Fibroblast of pulmonary artery (primary cell): ENCODE results near the gene RAB1A.

ENCODE experiments used
- DNase-seq: peaks from one replicate; pipeline ENCODE4 v3.0.0-alpha.2; 2010; ENCODE audit warnings: low read depth
- H3K4me3 ChIP-seq: replicated peaks from 2 replicates; pipeline ENCODE4 v1.5.1; 2011; ENCODE audit warnings: low read depth, mild to moderate bottlenecking, control low read depth, low read length, moderate library complexity
- TF ChIP-seq, protein P1 (sequence below): IDR thresholded peaks from 2 replicates; pipeline ENCODE4 v1.5.1; 2011; ENCODE audit warnings: mild to moderate bottlenecking, control low read depth, low read length, inconsistent platforms; ENCODE audit errors: missing control alignments

The RAB1A gene

DNA sequence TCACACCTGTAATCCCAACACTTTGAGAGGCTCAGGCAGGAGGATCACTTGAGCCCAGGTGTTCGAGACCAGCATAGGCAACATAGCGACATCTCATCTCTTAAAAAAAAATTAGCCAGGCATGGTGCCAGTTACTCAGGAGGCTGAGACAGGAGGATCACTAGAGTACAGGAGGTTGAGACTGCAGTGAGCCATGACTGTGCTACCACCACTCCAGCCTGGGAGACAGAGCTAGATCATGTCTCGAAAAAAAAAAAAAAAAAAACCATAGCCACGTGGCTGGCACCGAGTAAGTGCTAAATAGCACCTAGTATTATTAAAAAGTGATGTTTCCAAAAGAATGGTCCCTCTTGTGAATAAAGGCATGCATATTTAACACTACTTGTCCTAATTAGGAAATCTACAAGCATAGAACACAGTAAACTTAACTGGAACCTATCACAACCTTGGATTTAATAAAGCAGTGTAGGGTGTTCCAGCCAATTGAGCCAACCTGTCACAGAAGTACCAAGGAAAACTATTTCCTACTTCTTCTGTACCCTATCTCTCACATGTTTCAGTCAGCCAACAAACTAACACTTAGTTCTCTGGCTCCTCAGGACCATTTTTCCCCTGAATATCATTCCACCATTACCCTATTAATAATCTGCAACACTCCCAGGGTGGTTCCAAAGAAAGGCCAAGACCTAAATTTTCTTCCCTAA lies 8.8 kb downstream of the RAB1A start:
- TF ChIP-seq, protein P1, sequence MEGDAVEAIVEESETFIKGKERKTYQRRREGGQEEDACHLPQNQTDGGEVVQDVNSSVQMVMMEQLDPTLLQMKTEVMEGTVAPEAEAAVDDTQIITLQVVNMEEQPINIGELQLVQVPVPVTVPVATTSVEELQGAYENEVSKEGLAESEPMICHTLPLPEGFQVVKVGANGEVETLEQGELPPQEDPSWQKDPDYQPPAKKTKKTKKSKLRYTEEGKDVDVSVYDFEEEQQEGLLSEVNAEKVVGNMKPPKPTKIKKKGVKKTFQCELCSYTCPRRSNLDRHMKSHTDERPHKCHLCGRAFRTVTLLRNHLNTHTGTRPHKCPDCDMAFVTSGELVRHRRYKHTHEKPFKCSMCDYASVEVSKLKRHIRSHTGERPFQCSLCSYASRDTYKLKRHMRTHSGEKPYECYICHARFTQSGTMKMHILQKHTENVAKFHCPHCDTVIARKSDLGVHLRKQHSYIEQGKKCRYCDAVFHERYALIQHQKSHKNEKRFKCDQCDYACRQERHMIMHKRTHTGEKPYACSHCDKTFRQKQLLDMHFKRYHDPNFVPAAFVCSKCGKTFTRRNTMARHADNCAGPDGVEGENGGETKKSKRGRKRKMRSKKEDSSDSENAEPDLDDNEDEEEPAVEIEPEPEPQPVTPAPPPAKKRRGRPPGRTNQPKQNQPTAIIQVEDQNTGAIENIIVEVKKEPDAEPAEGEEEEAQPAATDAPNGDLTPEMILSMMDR, result no peak
- H3K4me3 ChIP-seq, result no peak overlapping the region
- no peak for DNase-seq

DNA sequence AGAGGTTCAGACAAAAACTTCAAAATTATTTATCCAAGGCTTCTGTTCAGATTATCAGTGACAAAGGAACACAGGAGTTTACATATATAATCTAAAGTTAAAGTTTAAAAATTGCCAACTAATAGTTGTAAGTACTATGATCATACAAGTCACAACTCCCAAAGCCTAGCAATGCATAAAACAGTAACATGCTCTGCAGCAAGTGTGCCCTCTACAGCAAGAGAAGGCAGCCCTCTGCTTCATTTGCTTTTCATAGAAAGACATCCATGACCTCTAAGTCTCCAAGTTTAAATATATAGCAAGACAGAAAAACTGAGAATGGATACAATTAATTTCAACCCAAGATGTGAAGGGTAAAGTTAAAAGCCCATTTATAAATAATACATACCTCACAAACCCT lies 13.3 kb downstream of the RAB1A start:
- DNase-seq, result no peak
- no peak overlapping the region for H3K4me3 ChIP-seq
- TF ChIP-seq, protein P1, result no peak

DNA sequence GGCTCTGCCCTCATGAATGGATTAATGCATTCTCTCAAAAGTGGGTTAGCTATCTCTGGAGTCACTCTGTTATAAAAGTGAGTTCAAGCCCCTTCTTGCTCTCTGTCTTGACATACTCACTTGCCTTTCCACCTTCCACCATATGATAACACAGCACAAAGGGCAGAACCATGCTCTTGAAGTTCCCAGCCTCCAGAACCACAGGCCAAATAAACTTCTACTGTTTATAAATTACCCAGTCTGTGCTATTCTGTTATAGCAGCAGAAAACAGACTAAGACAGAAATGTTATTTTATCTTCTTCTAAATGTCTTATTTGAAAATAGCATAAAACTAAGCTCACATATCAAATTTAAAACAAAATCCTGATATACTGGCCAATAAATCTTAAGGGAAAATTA lies 15.0 kb downstream of the RAB1A start:
- TF ChIP-seq, protein P1, result no peak
- H3K4me3 ChIP-seq, result no peak overlapping the region
- DNase-seq, result no peak

DNA sequence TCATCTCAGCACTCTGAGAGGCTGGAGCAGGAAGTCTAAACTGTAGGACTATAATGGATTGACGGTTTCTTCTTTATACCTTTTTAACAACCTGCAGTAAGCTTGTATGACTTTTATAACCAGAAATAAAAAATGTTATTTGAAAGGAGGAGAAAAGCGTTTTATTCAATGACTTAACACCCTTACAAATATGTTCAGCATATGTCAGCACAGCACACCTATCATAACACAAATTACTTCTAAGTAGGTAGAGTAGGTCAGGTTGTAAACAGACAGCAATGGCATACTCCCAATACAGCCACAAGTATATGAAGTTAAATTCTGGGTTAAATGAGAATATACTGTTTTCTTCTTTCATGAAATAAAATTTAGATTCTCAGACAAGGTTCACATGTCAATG lies 16.1 kb downstream of the RAB1A start:
- TF ChIP-seq, protein P1, result no peak
- no peak for DNase-seq
- H3K4me3 ChIP-seq, result no peak overlapping the region

DNA sequence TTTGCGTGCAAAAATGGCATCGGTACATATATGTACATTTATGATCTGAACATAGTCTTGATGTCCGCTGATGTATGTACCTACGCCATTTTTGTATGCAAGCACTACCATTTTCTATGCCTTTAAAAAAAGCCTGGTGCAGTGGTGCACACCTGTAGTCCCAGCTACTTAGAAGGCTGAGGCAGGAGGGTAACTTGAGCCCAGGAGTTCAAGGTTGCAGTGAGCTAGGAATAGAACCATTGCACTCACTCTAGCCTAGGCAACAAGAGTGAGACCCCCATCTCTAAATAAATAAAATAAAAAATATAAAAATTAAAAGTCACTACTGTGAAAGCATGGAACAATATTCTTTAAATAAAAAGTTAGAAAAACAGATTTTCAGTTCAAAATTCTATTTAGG lies 16.7 kb downstream of the RAB1A start:
- no peak for DNase-seq
- TF ChIP-seq, protein P1, result no peak
- no peak overlapping the region for H3K4me3 ChIP-seq

DNA sequence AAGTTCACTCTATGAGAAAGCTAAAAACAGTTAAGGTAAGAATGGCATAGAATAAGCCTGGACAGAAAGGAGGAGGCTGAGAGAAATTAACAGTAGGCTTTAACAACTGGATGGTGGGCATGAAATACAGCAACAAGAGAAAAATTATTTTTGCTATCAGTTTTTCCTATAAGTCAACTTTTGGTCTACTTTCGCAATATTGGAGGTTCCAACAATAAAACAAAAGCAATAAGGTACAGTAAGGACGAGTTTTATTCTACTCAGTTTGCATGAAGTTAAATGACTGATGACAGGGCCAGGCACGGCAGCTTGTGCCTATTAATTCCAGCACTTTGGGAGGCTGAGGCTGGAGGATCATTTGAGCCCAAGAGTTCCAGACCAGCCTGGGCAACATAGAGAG lies 17.3 kb downstream of the RAB1A start:
- H3K4me3 ChIP-seq, result no peak overlapping the region
- TF ChIP-seq, protein P1, result no peak
- peak; percentile 11 for DNase-seq

DNA sequence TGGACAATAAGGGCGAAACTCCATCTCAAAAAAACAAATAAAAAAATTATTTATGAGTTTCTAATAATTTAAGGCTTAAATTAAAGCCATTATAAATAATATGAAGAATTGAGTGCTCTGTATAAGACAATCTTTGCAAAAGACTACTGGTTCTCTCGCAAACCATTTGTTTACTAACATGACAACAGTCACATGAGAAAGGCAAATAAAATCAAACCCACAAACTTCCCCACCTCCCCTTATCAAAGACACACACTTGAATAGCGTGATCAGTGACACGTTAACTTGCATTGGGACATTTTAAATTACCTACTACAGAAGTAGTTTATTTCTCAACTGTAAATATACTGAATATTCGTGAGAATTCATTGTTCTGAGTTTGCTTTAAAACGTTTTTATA lies 21.1 kb downstream of the RAB1A start:
- TF ChIP-seq, protein P1, result no peak
- DNase-seq, result no peak
- no peak overlapping the region for H3K4me3 ChIP-seq
